Mesodermal cell (in vitro differentiated cells): ENCODE measurements around the gene C2orf69.

Experiments used
- H3K27ac ChIP-seq: 2 replicates; pipeline ENCODE4 v1.7.0; 2013; ENCODE audit warnings: mild to moderate bottlenecking, low read depth, low read length, moderate library complexity; ENCODE audit not compliant: severe bottlenecking
- H3K36me3 ChIP-seq: 2 replicates; pipeline ENCODE4 v1.7.1; 2013; ENCODE audit warnings: mild to moderate bottlenecking, low read length, moderate library complexity; ENCODE audit not compliant: control insufficient read depth, insufficient read depth
- H3K4me1 ChIP-seq: one replicate; pipeline ENCODE4 v1.7.1; 2013; ENCODE audit warnings: mild to moderate bottlenecking, low read length; ENCODE audit not compliant: insufficient read depth, control insufficient read depth, poor library complexity, severe bottlenecking
- H3K4me3 ChIP-seq: 2 replicates; pipeline ENCODE4 v1.7.0; 2013; ENCODE audit warnings: low read length, control low read depth, mild to moderate bottlenecking; ENCODE audit not compliant: insufficient read depth, poor library complexity, severe bottlenecking; ENCODE audit errors: extremely low read depth
- H3K9me3 ChIP-seq: 2 replicates; pipeline ENCODE4 v1.7.1; 2013; ENCODE audit warnings: mild to moderate bottlenecking, low read length, moderate library complexity; ENCODE audit not compliant: control insufficient read depth
- WGBS, 2 experiments: methylation state at CpG; one replicate each; pipeline ENCODE4 v1.1.5; 2013; ENCODE audit warnings: missing lambda C conversion rate in 2 of 2; ENCODE audit not compliant: insufficient coverage in 2 of 2; 5-methylcytosine and 5-hydroxymethylcytosine counted together

Gene C2orf69

DNA sequence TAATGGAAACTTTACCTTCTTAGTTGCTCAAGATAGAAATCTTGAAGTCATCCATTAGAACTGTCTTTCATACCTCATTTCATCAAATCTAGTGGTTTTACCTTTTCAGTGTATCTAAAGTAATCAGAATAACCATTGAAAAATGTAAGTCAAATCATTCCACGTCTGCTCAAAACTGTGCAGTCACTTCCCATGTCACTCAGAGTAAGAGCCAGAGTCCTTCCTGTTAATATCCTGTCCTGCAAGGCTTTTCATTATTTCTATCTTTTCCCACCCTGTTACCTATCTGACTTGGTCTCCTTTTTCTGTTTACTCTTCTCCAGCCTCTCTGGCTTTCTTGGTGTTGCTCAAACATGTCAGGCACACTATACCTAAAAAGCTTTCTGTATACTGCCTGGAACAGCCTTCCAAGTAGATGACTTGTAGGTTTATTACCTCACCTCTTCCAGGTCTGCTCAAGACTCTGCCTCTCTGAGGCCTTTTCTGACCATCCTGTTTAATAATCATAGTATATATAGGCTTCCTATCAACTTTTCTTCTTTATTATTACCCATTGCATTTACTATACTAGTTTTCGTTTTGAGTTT lies 3.4 kb downstream of the C2orf69 start:
- Histone ChIP-seq H3K4me1 (no peaks in the 10 kb centered on the region), H3K27ac (no peak overlapping the region), H3K9me3 (peaks cover 30% of the 10 kb centered on the region), H3K4me3 (no peak overlapping the region), H3K36me3 (peaks cover 58% of the 10 kb centered on the region)
- 100% methylated on average over 1 of the region's 2 CpGs for WGBS, 2 experiments

DNA sequence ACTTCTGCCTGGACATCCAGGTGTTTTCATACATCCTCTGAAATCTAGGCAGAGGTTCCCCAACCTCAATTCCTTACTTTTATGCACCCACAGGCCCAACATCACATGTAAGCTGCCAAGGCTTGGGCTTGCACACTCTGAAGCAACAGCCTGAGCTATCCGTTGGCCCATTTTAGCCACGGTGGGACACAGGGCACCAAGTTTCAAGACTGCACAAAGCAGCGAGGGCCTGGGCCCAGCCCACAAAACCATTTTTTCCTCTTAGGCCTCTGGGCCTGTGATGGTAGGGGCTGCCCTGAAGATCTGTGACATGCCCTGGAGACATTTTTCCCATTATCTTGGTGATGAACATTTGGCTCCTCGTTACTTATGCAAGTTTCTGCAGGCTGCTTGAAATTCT lies 5.9 kb downstream of the C2orf69 start:
- no peaks in the 10 kb centered on the region for H3K4me1 ChIP-seq
- H3K9me3 ChIP-seq, result peaks cover 30% of the 10 kb centered on the region
- H3K36me3 ChIP-seq, result peaks cover 70% of the 10 kb centered on the region
- H3K4me3 ChIP-seq, result no peak overlapping the region
- WGBS, 2 experiments, result 89 to 93% methylated on average over 4 of the region's 4 CpGs
- H3K27ac ChIP-seq, result no peak overlapping the region

DNA sequence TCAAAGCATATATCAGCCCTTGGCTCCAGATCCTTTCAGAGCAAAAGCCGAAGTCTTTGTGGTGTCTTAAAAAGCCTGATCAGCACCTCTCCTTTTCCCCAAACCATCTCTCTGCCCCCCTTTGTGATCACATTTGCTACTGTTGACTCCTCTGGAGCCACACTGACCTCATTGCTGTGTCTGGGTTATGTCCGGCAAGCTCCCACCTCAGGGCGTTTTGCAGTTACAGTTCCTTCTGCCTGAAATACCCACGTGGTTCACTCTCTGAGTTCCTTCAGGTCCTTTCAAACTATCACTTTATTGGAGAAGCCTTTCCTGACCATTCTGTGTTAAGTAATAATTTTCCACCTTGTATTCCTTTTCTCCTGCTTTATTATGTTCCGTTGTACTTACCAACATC lies 11.8 kb downstream of the C2orf69 start:
- peaks cover 2% of the 10 kb centered on the region for H3K9me3 ChIP-seq
- WGBS, 2 experiments, result 71 to 88% methylated on average over 1 to 3 of the region's 5 CpGs
- H3K4me3 ChIP-seq, result no peak overlapping the region
- H3K4me1 ChIP-seq, result peaks cover 8% of the 10 kb centered on the region
- H3K36me3 ChIP-seq, result peaks cover 48% of the 10 kb centered on the region
- H3K27ac ChIP-seq, result peak overlapping the region; percentile 50

DNA sequence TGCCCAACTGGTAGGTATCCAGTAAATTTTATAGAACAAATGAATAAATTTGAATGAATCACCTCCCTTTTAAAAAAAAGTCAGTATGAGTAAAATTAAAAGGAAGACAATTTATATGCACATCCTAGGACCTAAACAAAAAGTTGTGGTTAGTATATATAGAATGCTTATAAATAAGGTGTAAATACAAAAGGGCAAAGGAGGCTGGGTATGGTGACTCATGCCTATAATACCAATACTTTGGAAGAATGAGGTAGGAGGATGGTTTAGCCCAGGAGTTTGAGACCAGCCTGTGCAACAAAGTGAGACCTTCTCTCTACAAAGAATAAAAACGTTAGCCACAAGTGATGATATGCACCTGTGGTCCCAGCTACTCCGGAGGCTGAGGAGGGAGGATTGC lies 12.8 kb downstream of the C2orf69 start:
- Histone ChIP-seq H3K4me3 (no peak overlapping the region), H3K27ac (no peak overlapping the region), H3K4me1 (peaks cover 8% of the 10 kb centered on the region), H3K9me3 (no peaks in the 10 kb centered on the region), H3K36me3 (peaks cover 37% of the 10 kb centered on the region)
- 100% methylated on average over 2 of the region's 2 CpGs for WGBS, 2 experiments

DNA sequence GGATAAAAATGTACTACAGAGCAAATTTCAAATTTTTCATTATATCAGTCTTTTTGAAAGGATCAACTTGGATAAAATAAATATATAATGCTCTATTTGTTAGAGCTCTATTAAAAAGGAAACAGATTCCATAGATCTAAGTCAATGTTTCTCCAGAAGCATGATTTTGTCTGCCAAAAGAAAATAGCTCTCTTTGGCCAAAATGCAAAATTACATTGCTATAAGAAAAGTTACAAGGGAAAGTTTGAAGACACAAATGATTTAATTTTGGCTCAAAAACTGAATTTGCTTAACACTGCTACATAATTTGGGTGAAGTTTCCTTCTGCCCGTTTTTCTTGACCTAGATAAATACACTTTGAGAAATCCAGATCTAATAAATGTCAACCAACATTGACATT lies 15.7 kb downstream of the C2orf69 start:
- Histone ChIP-seq H3K4me1 (peaks cover 8% of the 10 kb centered on the region), H3K4me3 (no peak overlapping the region), H3K36me3 (peaks cover 35% of the 10 kb centered on the region), H3K9me3 (no peaks in the 10 kb centered on the region), H3K27ac (no peak overlapping the region)
- no CpG with 5 or more reads among the region's 1 CpG for WGBS, 2 experiments

DNA sequence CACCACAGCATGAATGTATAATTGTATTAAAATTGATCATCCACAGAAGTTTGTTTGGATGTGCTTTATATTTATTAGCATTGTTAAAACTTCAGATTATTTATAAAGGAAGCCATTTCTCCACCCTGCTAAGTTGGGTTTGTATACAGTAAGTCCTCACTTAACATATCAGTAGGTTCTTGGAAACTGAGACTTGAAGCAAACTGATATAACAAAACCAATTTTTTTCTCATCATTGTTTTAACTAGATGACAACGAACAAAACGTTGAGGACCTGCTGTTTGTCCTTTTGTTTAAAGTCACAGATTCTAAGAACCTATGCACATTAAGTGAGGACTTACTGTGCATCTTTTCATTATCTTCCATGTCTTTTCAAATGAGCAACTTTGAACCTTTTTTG lies 17.1 kb downstream of the C2orf69 start:
- Histone ChIP-seq H3K9me3 (no peaks in the 10 kb centered on the region), H3K27ac (no peak overlapping the region), H3K36me3 (peaks cover 43% of the 10 kb centered on the region), H3K4me1 (peaks cover under 1% of the 10 kb centered on the region), H3K4me3 (no peak overlapping the region)
- 46 to 58% methylated on average over 2 of the region's 2 CpGs for WGBS, 2 experiments

DNA sequence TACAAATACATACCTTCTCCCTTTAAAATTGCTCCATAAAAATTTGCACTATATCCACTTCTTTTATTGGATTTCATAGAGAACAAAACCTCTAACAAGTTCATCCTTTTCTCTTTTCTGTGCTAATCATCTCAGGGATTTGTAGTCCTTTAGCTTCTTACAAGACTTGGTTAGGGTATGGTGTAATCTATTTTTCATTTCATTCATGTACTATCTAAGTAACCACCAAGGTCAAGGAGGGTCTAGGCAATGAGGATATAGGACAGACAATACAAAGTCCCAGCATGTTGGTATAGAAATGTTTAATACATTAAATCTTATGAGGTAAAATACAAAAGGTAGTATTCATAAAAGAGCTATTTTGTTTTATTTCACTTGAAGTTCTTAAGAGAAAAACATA lies 17.5 kb downstream of the C2orf69 start:
- no peaks in the 10 kb centered on the region for H3K9me3 ChIP-seq
- peaks cover 43% of the 10 kb centered on the region for H3K36me3 ChIP-seq
- no peaks in the 10 kb centered on the region for H3K4me1 ChIP-seq
- H3K4me3 ChIP-seq, result no peak overlapping the region
- no peak overlapping the region for H3K27ac ChIP-seq

DNA sequence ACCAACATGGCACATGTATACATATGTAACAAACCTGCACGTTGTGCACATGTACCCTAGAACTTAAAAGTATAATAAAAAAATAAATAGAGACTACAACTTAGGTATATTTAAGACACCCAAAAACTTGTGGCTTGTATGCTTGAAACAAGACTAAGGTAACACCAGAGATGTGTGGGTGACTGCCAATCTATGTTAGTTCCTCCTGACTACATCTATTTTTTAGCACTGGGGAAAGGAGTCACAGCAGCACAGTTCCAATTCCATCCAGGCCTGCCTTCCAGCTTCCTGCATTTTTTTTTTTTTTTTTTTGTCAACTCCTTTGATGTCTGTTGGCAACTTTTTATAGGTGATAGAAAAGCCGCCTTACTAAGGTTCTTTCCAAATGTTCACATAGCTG lies 18.2 kb downstream of the C2orf69 start:
- no CpG with 5 or more reads among the region's 2 CpGs for WGBS, 2 experiments
- no peak overlapping the region for H3K4me3 ChIP-seq
- no peak overlapping the region for H3K27ac ChIP-seq
- no peaks in the 10 kb centered on the region for H3K4me1 ChIP-seq
- H3K9me3 ChIP-seq, result no peaks in the 10 kb centered on the region
- peaks cover 43% of the 10 kb centered on the region for H3K36me3 ChIP-seq

DNA sequence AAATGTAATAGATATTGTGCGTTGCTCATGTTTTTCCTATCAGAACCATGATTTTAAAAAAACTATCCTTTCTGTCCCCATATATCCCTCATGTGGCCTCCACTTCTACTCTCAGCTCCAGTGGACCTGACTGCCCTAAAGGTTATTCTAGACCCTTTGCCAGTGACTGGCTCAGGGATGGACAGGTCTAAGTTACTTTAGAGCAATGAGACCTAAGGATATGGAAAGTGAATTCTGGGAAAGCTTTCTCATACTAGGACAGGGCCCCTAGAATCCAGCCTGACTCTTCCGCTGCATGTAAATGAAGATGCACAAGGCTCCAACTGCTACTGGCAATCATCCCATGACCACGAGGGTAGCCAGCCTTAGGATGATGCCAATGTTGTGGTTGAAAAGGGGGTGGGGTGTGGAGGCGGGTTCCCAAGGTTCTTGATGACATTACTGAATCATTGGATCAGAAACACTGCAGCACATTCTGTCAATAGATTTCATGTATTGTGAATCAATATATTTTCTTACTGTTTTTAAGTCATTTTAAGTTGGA lies 21.3 kb downstream of the C2orf69 start:
- 100% methylated on average over 1 to 2 of the region's 4 CpGs for WGBS, 2 experiments
- Histone ChIP-seq H3K4me3 (no peak overlapping the region), H3K9me3 (no peaks in the 10 kb centered on the region), H3K27ac (no peak overlapping the region), H3K4me1 (no peaks in the 10 kb centered on the region), H3K36me3 (peaks cover 36% of the 10 kb centered on the region)

DNA sequence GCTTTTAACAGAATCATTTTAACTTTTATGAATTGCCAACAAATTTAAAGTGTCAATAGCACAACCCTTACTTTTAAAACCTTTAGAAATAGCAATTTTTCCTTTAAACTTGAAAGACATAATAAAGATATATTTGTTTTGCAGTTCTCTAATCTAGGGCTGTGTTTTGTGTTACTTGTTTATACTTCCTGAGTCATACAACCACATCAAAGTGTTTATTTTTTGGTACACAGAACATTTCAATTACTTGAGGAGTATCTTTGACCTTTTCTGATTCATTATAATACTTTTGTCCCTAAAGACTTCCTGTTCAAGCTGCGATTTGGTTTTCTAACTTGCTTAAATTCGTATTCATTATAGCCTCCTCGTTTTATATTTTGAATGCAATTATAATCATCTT lies 22.4 kb downstream of the C2orf69 start:
- no CpG with 5 or more reads among the region's 3 CpGs for WGBS, 2 experiments
- Histone ChIP-seq H3K9me3 (no peaks in the 10 kb centered on the region), H3K27ac (peak overlapping the region; percentile 4), H3K36me3 (peaks cover 42% of the 10 kb centered on the region), H3K4me3 (no peak overlapping the region), H3K4me1 (no peaks in the 10 kb centered on the region)

DNA sequence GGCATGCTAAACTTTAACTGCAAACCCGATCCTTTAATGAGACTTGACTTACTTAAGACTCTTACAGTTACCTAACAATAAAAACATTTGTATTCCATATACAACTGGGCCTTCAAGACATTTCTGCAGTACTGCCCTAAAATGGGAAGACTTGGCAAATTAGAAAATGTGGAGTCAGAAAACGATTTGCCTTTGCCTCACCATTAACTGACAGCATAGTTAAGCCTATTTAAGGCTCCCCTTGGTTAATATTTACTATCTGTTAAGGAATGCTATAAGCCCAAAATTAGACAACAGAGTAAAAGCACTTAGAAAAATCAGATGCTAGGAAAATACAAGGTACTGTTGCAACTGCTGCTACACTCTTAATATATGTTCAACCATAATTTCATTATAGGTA lies 25.5 kb downstream of the C2orf69 start:
- H3K4me1 ChIP-seq, result no peaks in the 10 kb centered on the region
- H3K9me3 ChIP-seq, result no peaks in the 10 kb centered on the region
- H3K27ac ChIP-seq, result no peak overlapping the region
- WGBS, 2 experiments, result 100% methylated on average over 1 of the region's 2 CpGs
- peaks cover 41% of the 10 kb centered on the region for H3K36me3 ChIP-seq
- no peak overlapping the region for H3K4me3 ChIP-seq
